Naive thymus-derived CD4-positive, alpha-beta T cell (primary cell): ENCODE results near the gene STPG3. TPM values are rescaled to one million over a fixed set of nuclear protein-coding genes. Genes with fewer than 3 reads are reported as not detected.

Experiments used
- ATAC-seq: fragments of 150-1000 bp; cut with Tn5 transposase; 2 replicates; pipeline ENCODE4 v1.10.0; 2021; ENCODE audit warnings: mild to moderate bottlenecking, moderate library complexity
- CTCF ChIA-PET: fragments of 350-600 bp; sonication (Branson Sonifier 250); formaldehyde crosslinking; loops from one replicate; lab custom pipeline; 2021; ENCODE audit warnings: antibody characterized with exemption; lab: Charles Lee
- POLR2A ChIA-PET: fragments of 350-600 bp; sonication (Branson Sonifier 250); formaldehyde crosslinking; loops from one replicate; lab custom pipeline; 2021; ENCODE audit warnings: antibody characterized with exemption, inconsistent platforms; lab: Charles Lee
- DNase-seq, 9 donors: peaks; one replicate each; pipeline versions ENCODE4 v3.0.0 to v3.0.0-alpha.2; 2020 to 2022; ENCODE audit warnings: mixed read lengths in 1 of 9
- H3K27ac ChIP-seq: one replicate; pipeline ENCODE4 v1.7.0; 2013; ENCODE audit warnings: mild to moderate bottlenecking, low read depth, low read length, moderate library complexity
- H3K27me3 ChIP-seq, 2 donors: one replicate each; pipeline ENCODE4 v1.7.0; 2013; ENCODE audit warnings: low read length in 2 of 2, mild to moderate bottlenecking in 2 of 2, moderate library complexity in 2 of 2; ENCODE audit not compliant: control insufficient read depth in 2 of 2, insufficient read depth in 2 of 2
- H3K36me3 ChIP-seq, 3 experiments: 1 replicate in 2 of 3; 2 replicates in 1 of 3; pipeline ENCODE4 v1.7.0; 2013; ENCODE audit warnings: low read length in 3 of 3, mild to moderate bottlenecking in 3 of 3, moderate library complexity in 1 of 3; ENCODE audit not compliant: insufficient read depth in 3 of 3, control insufficient read depth in 2 of 3
- H3K4me1 ChIP-seq, 2 donors: one replicate each; pipeline ENCODE4 v1.7.0; 2013; ENCODE audit warnings: low read length in 2 of 2, mild to moderate bottlenecking in 2 of 2, moderate library complexity in 1 of 2; ENCODE audit not compliant: control insufficient read depth in 2 of 2, insufficient read depth in 2 of 2
- H3K4me3 ChIP-seq: 2 replicates; pipeline ENCODE4 v1.7.0; 2013; ENCODE audit warnings: mild to moderate bottlenecking, low read length
- H3K9me3 ChIP-seq, 3 experiments: 1 replicate in 2 of 3; 2 replicates in 1 of 3; pipeline ENCODE4 v1.7.0; 2013; ENCODE audit warnings: low read length in 3 of 3; ENCODE audit not compliant: control insufficient read depth in 2 of 3
- H3K27ac Mint-ChIP-seq, 9 donors: one replicate each; pipeline ENCODE4 v1.8.0; 2020 to 2022; ENCODE audit warnings: mixed read lengths in 9 of 9, mild to moderate bottlenecking in 8 of 9, moderate library complexity in 5 of 9, inconsistent platforms in 2 of 9
- H3K27me3 Mint-ChIP-seq, 5 donors: one replicate each; pipeline ENCODE4 v1.8.0; 2021 to 2022; ENCODE audit warnings: mixed read lengths in 5 of 5, mild to moderate bottlenecking in 1 of 5
- H3K36me3 Mint-ChIP-seq, 5 donors: one replicate each; pipeline ENCODE4 v1.8.0; 2020 to 2022; ENCODE audit warnings: mixed read lengths in 5 of 5, mild to moderate bottlenecking in 3 of 5, inconsistent platforms in 1 of 5
- H3K4me1 Mint-ChIP-seq, 7 donors: one replicate each; pipeline ENCODE4 v1.8.0; 2020 to 2022; ENCODE audit warnings: mixed read lengths in 7 of 7, mild to moderate bottlenecking in 3 of 7, inconsistent platforms in 1 of 7
- H3K4me3 Mint-ChIP-seq, 10 donors: one replicate each; pipeline ENCODE4 v1.8.0; 2020 to 2022; ENCODE audit warnings: mild to moderate bottlenecking in 10 of 10, mixed read lengths in 10 of 10, moderate library complexity in 6 of 10, inconsistent platforms in 2 of 10
- H3K9me3 Mint-ChIP-seq, 11 donors: one replicate each; pipeline ENCODE4 v1.8.0; 2020 to 2022; ENCODE audit warnings: mixed read lengths in 11 of 11, mild to moderate bottlenecking in 4 of 11, inconsistent platforms in 1 of 11, moderate library complexity in 1 of 11
- intact Hi-C, 2 donors: fragments of 100-400 bp; cut with micrococcal nuclease; formaldehyde crosslinking; loops; one replicate each; pipeline ENCODE4 v1.15.1; 2023
- polyA plus RNA-seq, 2 donors: library from polyadenylated mRNA; unstranded; fragments of 300-500 nt; fragmentation: Illumina TruSeq; gene quantifications; one replicate each; pipeline ENCODE4 v1.2.3, GENCODE V29; 2021
- total RNA-seq, 6 experiments: library from RNA in 5 of 6; stranded (reverse) in 5 of 6; gene quantifications; 1 replicate in 5 of 6; 2 replicates in 1 of 6; pipeline ENCODE4 v1.2.3 and lab custom pipeline; 2021 to 2026

Gene STPG3
- total and polyA plus RNA-seq, 7 experiments from 2014 or later, result not detected

DNA sequence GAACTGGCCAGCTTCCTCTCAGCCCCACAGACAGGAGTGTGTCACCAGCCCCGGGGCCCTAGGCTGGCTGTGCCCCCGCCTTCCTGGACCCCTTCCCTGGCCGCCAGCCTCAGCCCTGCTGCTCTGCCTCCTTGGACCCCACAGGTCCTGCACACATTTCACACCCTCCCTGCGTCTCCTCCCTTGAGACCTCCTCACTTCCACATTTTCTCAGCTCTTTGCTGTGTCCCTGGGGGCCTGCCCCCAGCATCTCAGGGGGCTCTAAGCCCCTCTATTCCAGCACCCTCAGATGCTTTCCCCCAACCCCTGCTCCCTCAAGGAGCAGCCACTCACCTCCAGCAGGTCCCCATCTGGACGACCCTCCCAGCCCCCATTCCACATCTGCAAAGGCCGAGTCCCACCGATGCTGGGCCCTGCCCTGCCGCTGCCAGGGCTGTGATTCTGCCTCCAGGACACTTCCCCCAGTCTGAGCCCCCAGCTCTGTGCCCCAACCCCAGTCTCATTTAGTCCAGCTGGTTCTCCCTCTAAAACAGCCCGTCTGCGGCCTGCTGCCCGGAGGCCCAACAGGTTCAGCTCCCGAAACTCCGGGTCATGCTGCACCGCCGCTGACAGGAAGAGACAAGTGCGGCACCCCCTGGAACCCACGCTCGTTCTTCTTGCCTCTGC, 16.2 kb upstream of the STPG3 start:
- H3K36me3 Mint-ChIP-seq, result no peaks in the 10 kb centered on the region
- DNase-seq (no peak), ATAC-seq (no peak)
- H3K4me3 ChIP-seq, result no peak overlapping the region
- peaks cover 0 to 10% (median 0%) of the 10 kb centered on the region in 5 donors for H3K27me3 Mint-ChIP-seq
- no peak overlapping the region for H3K27ac ChIP-seq
- peak overlapping the region in 1 of 9 donors; percentile 42 for H3K27ac Mint-ChIP-seq
- H3K36me3 ChIP-seq, result no peaks in the 10 kb centered on the region
- ChIA-PET CTCF (interaction anchor here (1.0 to 1.3 kb wide), 2 partner anchors 12 to 30 kb away, joined by 3 read pairs; no protein-coding TSS in a partner anchor), POLR2A (interaction anchor here (0.8 kb wide), 1 partner anchor 105 kb away, joined by 3 read pairs; no protein-coding TSS in a partner anchor)
- H3K9me3 Mint-ChIP-seq, result peaks cover 0 to 2% (median 0%) of the 10 kb centered on the region in 11 donors
- no peaks in the 10 kb centered on the region for H3K27me3 ChIP-seq
- H3K4me3 Mint-ChIP-seq, result no peak overlapping the region
- intact Hi-C loops, result loop anchor here in 1 of 2 donors (5.0 kb wide), 1 partner anchor 188 kb away; the partner anchor contains the start of gene NPDC1
- H3K4me1 ChIP-seq, result peaks cover 6 to 13% of the 10 kb centered on the region in 2 donors
- H3K4me1 Mint-ChIP-seq, result peaks cover 4 to 12% (median 10%) of the 10 kb centered on the region in 7 donors
- H3K9me3 ChIP-seq, result no peaks in the 10 kb centered on the region

DNA sequence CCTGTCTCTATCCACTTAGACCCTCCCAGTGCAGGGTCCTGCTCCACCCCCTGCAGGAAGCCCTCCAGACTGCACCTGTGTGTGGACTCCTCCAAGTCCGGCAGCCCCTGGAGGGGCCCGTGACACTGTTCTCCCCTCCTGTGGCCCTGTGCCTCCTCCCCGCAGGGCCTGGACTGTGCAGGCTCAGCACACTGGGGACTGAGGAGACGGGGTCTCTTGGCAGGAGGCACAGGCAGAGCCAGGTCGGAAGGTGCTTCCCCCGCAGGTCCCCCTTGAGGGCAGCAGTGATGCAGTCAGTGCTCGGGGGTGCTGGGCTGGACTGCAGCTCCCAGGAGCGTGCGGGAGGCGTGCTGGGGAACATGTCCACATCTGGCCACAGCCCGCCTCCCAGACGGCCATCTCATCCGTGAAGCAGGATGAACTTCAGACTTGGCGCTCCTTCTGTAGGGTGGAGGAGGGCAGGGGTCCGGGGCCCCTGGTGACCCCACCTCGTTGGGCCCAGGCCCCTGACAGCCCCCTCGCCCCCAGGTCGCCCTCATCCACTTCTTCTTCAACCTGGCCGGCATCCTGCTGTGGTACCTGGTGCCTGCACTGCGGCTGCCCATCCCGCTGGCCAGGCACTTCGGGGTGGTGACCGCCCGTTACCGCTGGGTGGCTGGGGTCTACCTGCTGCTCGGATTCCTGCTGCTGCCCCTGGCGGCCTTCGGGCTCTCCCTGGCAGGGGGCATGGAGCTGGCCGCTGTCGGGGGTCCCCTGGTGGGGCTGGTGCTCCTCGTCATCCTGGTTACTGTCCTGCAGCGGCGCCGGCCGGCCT, 15.5 kb upstream of the STPG3 start:
- Histone ChIP-seq H3K27ac (no peak overlapping the region), H3K36me3 (no peaks in the 10 kb centered on the region), H3K4me3 (no peak overlapping the region), H3K9me3 (no peaks in the 10 kb centered on the region), H3K27me3 (no peaks in the 10 kb centered on the region), H3K4me1 (peaks cover 6 to 13% of the 10 kb centered on the region in 2 donors)
- peaks cover 0 to 10% (median 0%) of the 10 kb centered on the region in 5 donors for H3K27me3 Mint-ChIP-seq
- H3K4me1 Mint-ChIP-seq, result peaks cover 4 to 12% (median 11%) of the 10 kb centered on the region in 7 donors
- H3K27ac Mint-ChIP-seq, result no peak overlapping the region
- intact Hi-C loops, result loop anchor here (1.0 to 5.0 kb wide), 8 partner anchors 12 to 206 kb away; partner anchors contain the start of genes NELFB (in 2 of the 2), NDOR1 (in 1 of the 2), NPDC1 (in 1 of the 2) and TMEM203 (in 1 of the 2)
- ChIA-PET CTCF (interaction anchor here (1.0 to 2.2 kb wide), 5 partner anchors 13 to 140 kb away, joined by 3 to 10 read pairs (median 3); no protein-coding TSS in a partner anchor), POLR2A (interaction anchor here (0.7 to 10.7 kb wide), 5 partner anchors 12 to 149 kb away, joined by 3 to 168 read pairs (median 4); partner anchors contain the start of genes MAN1B1, NELFB, RNF208 and STPG3)
- H3K9me3 Mint-ChIP-seq, result peaks cover 0 to 2% (median 0%) of the 10 kb centered on the region in 11 donors
- no peaks in the 10 kb centered on the region for H3K36me3 Mint-ChIP-seq
- ATAC-seq (no peak), DNase-seq (no peak)
- no peak overlapping the region for H3K4me3 Mint-ChIP-seq

GRCh38 chr9:137236238-137236935, 14.7 kb upstream of the STPG3 start:
- POLR2A ChIA-PET, result interaction anchor here (0.7 to 10.7 kb wide), 9 partner anchors 13 to 446 kb away, joined by 3 to 168 read pairs (median 3); partner anchors contain the start of genes MAN1B1, NELFB, RNF208 and STPG3
- ATAC-seq (peak; percentile 56), DNase-seq (peak; percentile 79 to 93 (median 87))
- peak overlapping the region in 2 of 10 donors; percentile 25 for H3K4me3 Mint-ChIP-seq
- H3K36me3 Mint-ChIP-seq, result peaks cover 0 to 4% (median 0%) of the 10 kb centered on the region in 5 donors
- Histone ChIP-seq H3K4me1 (peaks cover 6 to 13% of the 10 kb centered on the region in 2 donors), H3K4me3 (peak overlapping the region; percentile 27), H3K27me3 (no peaks in the 10 kb centered on the region), H3K36me3 (no peaks in the 10 kb centered on the region), H3K9me3 (no peaks in the 10 kb centered on the region), H3K27ac (no peak overlapping the region)
- H3K27me3 Mint-ChIP-seq, result peaks cover 0 to 10% (median 0%) of the 10 kb centered on the region in 5 donors
- intact Hi-C loops, result loop anchor here (1.0 to 5.0 kb wide), 8 partner anchors 13 to 207 kb away; partner anchors contain the start of genes NELFB (in 2 of the 2), NDOR1 (in 1 of the 2), NPDC1 (in 1 of the 2) and TMEM203 (in 1 of the 2)
- peaks cover 0 to 6% (median 0%) of the 10 kb centered on the region in 11 donors for H3K9me3 Mint-ChIP-seq
- CTCF ChIA-PET, result interaction anchor here (0.5 to 2.2 kb wide), 16 partner anchors 9 to 757 kb away, joined by 3 to 13 read pairs (median 4); partner anchors contain the start of genes MAN1B1 and RNF224
- H3K4me1 Mint-ChIP-seq, result peaks cover 4 to 16% (median 11%) of the 10 kb centered on the region in 7 donors
- no peak overlapping the region for H3K27ac Mint-ChIP-seq

DNA sequence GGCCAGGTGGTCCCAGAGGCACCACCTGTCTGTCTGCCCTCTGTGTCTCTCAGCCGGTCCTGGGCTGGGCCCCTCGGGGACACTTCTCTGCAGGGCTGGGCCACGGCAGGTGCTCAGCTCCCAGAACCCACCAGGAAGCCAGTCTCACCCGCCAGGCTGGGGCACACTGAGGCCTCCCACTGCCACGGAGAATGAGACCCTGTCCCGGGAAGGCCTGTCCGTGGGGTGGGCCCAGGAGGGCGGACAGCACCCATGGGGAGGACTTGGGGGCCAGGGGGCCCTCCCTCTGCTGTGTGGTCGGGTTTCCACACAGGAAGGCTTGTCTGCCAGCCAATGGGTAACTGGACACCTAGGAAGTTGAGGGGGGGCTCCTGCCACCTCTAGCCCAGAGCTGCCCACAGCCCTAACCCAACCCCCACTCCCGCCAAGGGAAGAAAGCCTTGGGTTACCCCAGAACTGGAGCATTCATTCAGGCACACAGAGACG, 14.1 kb upstream of the STPG3 start:
- peak overlapping the region; percentile 27 for H3K4me3 ChIP-seq
- no peak for ATAC-seq
- no peak overlapping the region for H3K27ac ChIP-seq
- peaks cover 7 to 15% of the 10 kb centered on the region in 2 donors for H3K4me1 ChIP-seq
- Mint-ChIP-seq H3K4me3 (peak overlapping the region in 2 of 10 donors; percentile 25), H3K9me3 (peaks cover 0 to 6% (median 0%) of the 10 kb centered on the region in 11 donors), H3K36me3 (peaks cover 0 to 4% (median 0%) of the 10 kb centered on the region in 5 donors), H3K27ac (no peak overlapping the region), H3K27me3 (peaks cover 0 to 9% (median 0%) of the 10 kb centered on the region in 5 donors), H3K4me1 (peaks cover 4 to 16% (median 11%) of the 10 kb centered on the region in 7 donors)
- no peak for DNase-seq
- no peaks in the 10 kb centered on the region for H3K27me3 ChIP-seq
- ChIA-PET CTCF (interaction anchor here (0.5 to 2.2 kb wide), 16 partner anchors 10 to 756 kb away, joined by 3 to 13 read pairs (median 4); partner anchors contain the start of genes MAN1B1 and RNF224), POLR2A (interaction anchor here (0.7 to 10.7 kb wide), 8 partner anchors 14 to 446 kb away, joined by 3 to 168 read pairs (median 3); partner anchors contain the start of genes NELFB, RNF208, STPG3 and TMEM141)
- no peaks in the 10 kb centered on the region for H3K9me3 ChIP-seq
- intact Hi-C loops, result loop anchor here (1.0 to 5.0 kb wide), 8 partner anchors 14 to 208 kb away; partner anchors contain the start of genes NELFB (in 2 of the 2), NDOR1 (in 1 of the 2), NPDC1 (in 1 of the 2) and TMEM203 (in 1 of the 2)
- peaks cover 0 to under 1% (median 0%) of the 10 kb centered on the region in 3 experiments for H3K36me3 ChIP-seq
